Activated CD4-positive, CD25-positive, alpha-beta regulatory T cell treated with anti-CD3 and anti-CD28 coated beads, Interleukin-2, amount 50 U/mL, for 24 hours (primary cell): Measurements from ENCODE around the gene CACNG7.
A peak's percentile ranks its signal among the peaks of the same experiment; 100 is the strongest.
"Not testable (repeated sequence)": the region's sequence is repeated elsewhere in the genome, so short reads cannot be mapped to it uniquely, and the experiment has no call there.

Source experiments
- ATAC-seq, 2 donors: fragments of 150-1000 bp; cut with Tn5 transposase; one replicate each; pipeline ENCODE4 v1.10.0; 2021; ENCODE audit warnings: mild to moderate bottlenecking in 1 of 2, moderate library complexity in 1 of 2

CACNG7 gene, protein sequence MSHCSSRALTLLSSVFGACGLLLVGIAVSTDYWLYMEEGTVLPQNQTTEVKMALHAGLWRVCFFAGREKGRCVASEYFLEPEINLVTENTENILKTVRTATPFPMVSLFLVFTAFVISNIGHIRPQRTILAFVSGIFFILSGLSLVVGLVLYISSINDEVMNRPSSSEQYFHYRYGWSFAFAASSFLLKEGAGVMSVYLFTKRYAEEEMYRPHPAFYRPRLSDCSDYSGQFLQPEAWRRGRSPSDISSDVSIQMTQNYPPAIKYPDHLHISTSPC

DNA sequence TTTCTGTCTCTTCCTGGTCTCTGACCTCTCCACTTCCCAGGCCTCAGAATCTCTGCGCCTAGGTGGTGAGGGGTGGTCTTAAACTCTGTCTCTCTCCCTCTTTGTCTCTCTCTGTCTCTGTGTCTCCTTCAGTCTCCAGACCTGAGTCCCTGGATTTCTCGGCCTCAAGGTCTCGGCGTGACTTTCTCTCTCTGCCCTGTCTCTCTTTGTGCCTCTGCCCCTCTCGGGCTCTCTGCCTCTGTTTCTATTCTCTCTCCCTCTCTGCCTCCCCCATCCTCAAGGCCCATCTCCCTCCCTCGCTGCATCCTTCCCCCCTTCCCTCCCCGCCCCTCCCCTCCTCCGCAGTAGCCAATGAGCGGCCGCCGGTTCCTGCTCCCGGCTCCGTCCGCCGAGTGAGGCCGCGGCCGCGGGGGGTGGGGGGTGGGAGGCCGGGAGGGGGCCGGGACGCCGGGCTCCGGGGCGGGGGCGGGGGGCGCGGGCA is at the start of gene CACNG7:
Gene CACNG7 (plus strand): TSS at position 344 of the 481 bp plus-strand sequence. CDS start 3,554 bp downstream, outside the sequence.
- ATAC-seq = no peak

DNA sequence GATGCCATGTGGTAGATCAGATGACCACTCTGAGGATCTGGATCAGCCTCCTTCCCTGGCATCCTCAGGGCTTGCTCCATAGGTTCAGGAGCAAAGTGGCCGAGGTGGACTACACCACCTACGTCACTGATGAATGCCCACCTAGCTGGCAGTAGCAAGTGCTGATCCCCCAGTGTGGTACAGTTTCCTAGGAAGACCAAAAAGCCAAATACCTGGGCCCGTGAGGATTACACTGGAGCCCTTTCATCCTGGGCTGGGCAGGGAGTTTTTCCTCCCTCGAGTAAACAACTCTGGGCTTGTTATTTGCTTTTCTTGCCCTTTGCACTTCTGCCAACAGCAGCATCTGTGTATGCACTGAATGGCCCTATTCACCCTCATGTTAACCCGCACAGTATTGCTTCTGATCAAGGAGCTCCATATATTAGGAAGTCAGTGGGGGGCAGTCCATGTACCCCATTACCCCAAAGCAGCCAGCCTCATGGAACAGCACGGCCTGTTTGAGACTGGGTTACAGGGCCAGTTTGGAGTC is 44.7 kb upstream of the CACNG7 start:
- no peak for ATAC-seq

DNA sequence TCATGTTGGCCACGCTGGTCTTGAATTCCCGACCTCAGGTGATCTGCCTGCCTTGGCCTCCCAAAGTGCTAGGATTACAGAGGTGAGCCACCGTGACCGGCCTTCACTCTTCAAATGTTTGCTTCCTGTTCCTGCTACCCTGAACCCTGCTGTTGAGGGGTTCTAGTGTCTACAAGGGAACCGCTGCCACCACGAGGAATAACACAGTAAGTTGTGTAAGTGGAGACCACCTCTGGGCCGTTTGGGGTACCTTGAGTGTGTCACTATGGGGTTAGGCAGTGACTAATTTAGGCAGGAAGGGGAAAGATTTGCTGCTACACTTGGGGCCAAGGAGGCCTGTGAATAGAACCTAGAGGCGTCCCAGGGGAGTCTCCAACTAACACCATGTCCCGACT is 43.6 kb upstream of the CACNG7 start:
- no peak for ATAC-seq

DNA sequence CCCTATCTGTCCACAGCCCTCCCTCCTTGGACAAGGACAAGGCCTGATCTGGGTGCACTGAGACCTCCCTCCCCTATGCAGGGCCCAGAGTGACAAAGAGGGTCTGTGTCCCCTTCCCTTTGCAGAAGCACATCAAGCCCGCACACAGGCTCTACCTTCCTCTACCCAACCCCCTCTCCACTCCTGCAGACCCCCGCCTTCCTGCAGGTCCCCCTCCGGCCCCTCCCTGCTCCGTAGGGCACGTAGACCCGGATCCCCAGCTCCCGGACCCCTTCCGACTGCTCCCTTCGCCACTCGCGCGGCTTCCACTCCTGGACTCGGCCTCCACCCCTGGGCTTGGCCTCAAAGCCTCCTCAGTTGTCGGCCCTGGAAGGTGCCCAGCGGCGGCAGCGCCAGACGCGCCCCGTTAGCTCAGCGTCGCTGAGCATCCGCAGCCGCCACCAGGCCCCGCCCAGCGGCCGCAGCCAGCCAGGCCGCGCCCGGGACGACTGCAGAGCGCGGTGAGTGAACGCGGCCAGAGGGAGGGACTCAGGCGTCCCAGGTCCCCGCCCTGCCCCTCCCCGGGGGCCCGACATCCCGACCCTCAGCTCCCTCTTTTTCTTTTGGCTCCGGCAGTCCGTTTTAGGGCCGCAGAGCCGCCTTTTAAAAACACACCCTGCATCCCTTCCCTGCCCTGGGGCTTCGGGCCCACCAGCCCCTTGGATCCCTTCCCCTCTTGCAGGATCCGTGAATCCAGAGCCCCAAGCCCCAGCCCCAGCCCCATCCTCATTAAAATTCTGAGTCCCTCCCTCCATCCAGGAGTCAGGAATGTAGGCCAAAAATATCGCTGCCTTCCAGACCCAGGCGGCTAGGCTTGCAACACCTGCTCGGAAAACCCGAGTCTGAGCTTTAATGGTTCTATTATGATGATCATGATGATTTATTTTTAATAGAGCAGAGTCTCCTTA is 42.9 kb upstream of the CACNG7 start:
- ATAC-seq = peak; percentile 23 to 42

DNA sequence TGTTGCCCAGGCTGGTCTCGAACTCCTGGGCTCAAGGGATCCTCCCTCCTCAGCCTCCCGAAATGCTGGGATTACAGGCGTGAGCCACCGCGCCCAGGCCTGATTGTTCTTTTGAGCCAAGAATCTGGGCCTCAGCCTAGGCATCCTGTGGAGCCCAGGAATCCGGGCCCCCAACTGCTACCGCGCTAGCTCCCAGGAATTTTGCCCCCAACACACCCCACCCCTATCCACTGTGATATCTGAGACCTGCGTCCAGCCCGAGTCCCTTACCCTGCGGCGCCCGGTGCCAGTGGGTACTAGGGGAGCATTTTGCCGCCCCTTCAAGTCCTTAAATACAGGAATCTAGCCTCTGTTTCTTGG is 42.2 kb upstream of the CACNG7 start:
- no peak for ATAC-seq

DNA sequence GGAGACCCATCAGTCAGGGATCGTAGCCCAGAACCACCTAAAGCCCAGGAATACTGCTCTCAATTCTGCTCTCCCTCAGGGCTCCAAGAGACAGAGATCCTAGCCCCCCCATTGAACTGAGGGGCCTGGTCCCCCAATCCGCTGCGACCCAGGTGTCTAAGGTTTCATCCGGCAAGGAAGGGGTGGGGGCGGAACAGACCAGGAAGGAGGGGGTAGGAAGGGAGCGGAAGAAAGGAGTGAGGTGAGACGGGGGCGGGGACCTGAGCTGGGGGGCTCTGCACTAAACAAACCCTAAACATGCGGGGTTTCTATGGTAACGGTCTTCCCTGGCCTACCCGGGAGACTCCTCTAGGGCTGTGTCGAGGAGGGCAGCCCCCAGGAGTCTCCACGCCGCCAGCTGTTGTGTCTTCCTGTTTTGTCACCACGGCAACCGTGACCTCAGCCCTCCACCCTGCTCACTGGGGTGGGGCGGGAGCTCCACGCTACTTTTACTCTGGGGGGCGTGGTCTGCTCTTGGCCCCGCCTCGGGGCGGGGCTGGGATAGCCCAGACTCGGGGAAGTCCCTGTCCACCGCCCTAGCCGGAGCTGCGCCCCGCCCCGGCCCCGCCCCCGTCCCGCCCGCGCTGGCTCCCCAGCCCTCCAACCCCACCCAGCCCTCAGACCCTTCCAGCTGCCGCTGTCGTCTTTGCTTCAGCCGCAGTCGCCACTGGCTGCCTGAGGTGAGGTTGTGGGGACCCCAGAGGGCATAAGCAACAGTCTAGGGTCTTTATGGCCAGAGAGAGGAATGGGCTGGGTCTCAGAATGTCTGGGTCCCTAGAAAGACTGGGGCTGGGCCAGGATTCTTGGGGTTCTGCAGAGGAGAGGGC is 41.6 kb upstream of the CACNG7 start, which contains the start of gene MYADM:
Gene MYADM (plus strand): TSS at position 659 of the 866 bp plus-strand sequence. CDS start 5,647 bp downstream, outside the sequence.
- ATAC-seq = peak; percentile 85 to 87

DNA sequence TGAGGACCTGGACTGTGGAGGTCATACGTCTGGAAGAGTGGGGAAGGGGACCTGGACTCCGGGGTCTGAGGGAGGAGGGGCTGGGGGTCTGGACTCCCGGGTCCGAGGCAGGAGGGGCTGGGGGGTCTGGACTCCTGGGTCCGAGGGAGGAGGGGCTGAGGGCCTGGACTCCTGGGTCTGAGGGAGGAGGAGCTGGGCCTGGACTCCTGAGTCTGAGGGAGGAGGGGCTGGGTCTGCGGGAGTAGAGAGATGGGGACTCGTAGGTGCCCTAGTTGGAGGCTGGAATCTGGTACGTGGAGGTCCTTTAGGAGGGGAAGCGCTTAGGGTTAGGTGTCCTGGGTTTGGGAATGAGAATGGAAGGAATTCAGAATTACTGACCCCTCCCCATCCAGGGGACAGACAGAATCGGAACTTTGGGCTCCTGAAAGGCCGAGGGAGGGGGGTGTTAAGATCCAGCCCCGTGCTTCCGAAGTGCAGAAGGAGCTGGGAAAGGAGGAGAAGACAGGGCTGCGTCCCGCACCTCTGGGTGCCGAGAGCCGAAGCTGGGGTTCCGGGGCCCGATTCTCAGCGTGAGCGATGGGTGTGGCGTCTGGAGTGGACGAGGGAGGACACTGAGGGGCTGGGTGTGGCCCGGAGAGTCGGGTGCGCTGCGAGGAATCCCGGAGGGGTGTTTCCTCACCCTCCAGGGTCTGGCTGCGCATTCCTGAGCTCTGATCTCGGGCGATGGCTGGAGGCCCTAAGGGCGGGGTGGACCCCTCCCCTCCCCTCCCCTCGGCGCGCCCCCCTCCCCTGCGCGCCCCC is 40.8 kb upstream of the CACNG7 start:
- ATAC-seq = no peak

DNA sequence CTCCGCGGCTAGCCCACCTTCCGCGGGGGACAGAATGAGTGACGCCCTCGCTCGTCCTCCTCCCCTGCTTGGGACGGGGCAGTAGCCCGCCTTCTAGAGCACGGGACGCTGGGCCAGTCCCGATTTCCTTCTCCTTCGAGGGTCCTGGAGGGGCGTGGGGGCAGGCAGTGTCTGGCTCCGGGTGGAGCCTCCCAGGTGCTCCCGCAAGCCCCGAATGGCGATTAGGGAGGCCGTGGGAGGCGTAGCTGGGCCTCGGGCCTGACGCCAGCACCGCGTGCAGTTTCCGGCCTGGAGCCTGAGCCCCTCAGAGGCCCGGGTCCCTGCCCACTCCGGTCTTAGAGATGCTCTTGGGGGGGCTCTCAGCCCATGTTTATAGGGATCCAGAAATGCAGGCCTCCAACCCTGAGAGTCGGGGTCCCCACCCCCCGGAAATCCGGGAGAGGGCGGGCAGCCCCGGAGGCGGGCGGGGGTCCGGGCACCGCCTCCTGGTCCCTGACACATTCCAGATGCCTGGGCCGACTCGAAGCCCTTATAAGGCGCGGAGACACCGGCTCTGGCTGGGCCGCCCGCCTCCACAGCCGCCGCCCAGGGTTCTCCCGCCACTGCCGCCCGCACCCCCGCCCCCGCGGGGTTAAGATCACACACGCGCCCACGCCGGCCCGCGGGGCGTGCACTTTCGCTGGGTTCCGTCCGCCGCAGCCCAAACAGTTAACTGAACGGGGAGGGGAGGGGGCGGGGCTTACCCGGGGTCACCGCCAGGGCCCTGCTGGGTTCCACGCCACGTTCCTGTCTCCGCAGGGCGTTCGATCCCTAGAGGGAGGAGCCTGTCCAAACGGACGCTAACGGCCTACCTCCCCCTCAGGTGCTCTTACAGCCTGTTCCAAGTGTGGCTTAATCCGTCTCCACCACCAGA is 39.9 kb upstream of the CACNG7 start:
- ATAC-seq = peak; percentile 30 to 33

DNA sequence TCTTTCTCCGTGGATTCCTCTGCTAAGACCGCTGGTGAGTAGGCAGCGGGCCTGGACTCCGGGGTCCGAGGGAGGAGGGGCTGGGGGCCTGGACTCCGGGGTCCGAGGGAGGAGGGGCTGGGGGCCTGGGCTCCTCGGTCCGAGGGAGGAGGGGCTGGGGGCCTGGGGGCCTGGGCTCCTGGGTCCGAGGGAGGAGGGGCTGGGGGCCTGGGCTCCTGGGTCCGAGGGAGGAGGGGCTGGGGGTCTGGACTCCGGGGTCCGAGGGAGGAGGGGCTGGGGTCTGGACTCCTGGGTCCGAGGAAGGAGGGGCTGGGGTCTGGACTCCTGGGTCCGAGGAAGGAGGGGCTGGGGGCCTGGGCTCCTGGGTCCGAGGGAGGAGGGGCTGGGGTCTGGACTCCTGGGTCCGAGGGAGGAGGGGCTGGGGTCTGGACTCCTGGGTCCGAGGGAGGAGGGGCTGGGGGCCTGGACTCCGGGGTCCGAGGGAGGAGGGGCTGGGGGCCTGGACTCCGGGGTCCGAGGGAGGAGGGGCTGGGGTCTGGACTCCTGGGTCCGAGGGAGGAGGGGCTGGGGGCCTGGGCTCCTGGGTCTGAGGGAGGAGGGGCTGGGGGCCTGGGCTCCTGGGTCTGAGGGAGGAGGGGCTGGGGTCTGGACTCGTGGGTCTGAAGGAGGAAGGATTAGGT is 39.1 kb upstream of the CACNG7 start:
- ATAC-seq = not testable (repeated sequence)

DNA sequence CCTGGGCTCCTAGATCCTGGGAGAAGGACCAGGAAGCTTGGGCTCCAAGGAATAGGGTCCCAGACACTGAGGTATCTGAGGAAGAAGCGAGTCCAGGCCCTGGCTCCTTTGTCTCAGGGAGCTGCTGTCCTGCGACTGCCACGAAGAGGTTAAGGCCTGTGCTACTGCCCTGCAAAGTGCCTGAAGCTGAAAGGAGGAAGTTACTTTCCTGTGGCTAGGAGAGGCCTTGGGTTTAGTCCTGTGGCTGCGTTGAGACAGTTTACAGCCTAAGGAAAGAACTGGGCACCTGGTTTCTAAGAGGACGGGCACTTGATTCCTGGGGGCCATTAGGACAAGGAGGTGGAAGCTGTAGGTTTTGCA is 38.6 kb upstream of the CACNG7 start:
- ATAC-seq = no peak

DNA sequence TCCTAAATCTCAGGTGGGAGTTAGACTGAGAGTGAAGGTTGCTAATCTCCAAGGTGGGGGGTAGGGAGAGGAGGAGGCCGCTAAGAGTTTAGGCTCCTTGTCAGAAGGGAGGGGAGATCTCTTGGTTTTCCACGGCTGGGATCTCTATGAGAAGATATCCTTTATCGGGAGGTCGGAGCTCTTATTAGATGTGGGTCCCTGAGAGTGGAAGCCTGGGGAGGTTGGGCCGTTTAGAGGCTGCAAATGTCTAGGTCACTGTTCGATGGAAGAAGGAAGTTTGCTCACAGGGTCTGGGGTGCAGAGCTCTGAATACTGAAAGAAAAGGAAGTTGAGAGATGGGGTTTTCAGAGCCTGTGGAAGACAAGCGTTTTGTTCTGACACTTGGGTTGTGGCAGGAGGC is 37.6 kb upstream of the CACNG7 start:
- no peak for ATAC-seq

DNA sequence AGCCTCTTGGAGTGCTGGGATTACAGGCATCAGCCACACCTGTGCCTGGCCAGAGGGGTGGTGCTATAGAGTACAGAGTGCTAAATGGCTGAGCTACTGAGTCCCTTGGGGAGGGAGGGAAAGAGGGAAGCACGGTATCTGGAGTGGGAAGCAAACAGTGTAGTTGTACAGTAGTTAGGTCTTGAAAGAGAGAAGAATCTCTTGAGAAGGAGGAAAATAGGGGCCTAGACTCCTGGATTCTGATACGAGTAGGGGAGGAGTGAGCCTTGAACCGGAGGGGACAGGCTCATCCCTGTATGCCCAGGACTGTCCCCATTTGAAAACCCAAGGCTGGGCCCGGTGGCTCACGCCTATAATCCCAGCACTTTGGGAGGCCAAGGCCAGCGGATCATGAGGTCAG is 36.3 kb upstream of the CACNG7 start:
- ATAC-seq = no peak

DNA sequence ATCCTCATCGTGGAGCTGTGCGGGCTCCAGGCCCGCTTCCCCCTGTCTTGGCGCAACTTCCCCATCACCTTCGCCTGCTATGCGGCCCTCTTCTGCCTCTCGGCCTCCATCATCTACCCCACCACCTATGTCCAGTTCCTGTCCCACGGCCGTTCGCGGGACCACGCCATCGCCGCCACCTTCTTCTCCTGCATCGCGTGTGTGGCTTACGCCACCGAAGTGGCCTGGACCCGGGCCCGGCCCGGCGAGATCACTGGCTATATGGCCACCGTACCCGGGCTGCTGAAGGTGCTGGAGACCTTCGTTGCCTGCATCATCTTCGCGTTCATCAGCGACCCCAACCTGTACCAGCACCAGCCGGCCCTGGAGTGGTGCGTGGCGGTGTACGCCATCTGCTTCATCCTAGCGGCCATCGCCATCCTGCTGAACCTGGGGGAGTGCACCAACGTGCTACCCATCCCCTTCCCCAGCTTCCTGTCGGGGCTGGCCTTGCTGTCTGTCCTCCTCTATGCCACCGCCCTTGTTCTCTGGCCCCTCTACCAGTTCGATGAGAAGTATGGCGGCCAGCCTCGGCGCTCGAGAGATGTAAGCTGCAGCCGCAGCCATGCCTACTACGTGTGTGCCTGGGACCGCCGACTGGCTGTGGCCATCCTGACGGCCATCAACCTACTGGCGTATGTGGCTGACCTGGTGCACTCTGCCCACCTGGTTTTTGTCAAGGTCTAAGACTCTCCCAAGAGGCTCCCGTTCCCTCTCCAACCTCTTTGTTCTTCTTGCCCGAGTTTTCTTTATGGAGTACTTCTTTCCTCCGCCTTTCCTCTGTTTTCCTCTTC is 35.1 kb upstream of the CACNG7 start:
- no peak for ATAC-seq

DNA sequence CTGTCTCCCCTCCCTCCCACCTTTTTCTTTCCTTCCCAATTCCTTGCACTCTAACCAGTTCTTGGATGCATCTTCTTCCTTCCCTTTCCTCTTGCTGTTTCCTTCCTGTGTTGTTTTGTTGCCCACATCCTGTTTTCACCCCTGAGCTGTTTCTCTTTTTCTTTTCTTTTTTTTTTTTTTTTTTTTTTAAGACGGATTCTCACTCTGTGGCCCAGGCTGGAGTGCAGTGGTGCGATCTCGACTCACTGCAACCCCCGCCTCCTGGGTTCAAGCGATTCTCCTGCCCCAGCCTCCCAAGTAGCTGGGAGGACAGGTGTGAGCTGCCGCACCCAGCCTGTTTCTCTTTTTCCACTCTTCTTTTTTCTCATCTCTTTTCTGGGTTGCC is 34.5 kb upstream of the CACNG7 start:
- no peak for ATAC-seq

DNA sequence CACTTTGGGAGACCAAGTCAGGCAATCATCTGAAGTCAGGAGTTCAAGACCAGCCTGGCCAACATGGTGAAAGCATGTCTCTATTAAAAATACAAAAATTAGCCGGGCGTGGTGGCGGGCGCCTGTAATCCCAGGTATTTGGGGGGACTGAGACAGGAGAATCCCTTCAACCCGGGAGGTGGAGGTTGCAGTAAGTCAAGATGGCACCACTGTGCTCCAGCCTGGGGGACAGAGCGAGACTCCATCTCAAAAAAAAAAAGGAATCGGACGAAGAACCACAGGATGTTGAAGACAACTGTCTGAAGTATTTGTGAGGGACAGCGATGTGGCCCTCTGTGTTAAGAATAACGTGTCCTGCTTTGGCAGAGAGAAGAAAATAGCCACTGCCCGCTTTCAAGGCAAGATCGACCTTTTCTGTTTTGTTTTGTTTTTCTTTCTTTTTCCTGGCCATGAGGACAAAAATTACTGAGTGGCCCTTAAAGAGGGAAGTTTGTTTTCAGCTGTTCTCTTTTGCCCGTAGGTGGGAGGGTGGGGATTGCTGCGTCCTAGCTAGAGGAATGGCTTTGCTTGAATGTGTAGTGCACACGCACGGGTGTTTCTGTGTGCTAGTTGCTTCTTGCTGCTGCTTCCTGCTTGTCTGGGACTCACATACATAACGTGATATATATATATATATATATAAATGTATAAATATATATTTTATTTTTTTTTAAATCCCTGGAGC is 33.3 kb upstream of the CACNG7 start:
- ATAC-seq = no peak

DNA sequence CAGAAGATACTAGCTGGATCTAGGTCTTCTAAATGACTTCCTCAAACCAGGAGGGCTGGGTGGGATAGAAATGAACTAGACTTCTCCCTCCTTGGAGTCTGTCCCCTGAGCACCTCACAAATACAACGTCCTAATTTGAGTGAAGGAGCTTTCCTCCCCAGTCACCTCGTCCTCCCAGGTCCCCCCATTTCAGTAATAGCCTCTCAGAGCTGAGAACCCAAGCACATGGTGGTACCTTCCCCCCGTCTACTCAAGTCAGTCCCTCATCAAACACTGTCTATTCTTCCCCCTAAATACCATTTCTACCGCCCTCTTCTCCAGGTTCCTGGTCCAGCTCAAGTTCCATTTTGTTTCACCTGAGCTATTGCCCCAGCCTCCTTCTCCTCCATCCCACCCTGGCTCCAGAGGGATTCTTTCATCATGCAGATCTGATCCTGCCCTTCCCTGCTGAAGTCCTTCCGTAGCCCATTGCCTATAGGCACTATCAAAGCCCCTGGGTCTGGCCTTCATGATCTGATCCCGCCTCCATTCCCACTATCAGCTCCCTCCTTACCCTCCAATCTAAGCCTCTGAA is 32.3 kb upstream of the CACNG7 start:
- ATAC-seq = no peak

DNA sequence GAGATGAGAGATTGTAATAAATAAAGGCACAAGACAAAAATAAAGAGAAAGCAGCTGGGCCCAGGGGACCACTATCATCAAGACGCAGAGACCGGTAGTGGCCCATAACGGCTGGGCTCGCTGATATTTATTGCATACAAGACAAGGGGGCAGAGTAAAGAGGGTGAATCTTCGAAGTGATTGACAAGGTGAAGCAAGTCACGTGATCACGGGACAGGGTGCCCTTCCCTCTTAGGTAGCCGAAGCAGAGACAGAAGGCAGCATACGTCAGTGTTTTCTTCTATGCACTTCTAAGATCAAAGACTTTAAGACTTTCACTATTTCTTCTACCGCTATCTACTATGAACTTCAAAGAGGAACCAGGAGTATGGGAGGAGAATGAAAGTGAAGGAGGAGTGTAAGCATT is 31.7 kb upstream of the CACNG7 start:
- ATAC-seq = no peak

DNA sequence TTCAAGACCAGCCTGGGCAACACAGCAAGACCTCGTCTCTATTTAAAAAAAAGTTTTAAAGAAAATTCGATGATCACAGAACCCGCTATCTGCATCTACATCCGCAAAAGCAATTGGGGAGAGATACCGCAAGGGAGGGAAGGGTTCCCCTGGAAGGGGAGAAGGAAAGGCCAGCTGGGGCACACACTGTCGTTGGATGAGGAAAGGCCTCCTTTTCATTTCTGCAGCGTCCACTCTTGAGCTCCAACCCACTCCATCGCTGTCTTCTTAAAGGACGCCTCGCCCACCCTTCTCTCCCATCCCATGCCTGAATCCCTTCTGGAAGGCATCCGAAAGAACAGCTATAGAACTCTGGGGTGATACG is 30.3 kb upstream of the CACNG7 start:
- ATAC-seq = no peak
